ENCODE data around the gene SENP5. TPM values are rescaled to one million over a fixed set of nuclear protein-coding genes. Genes with fewer than 3 reads are reported as not detected.
A peak's percentile ranks its signal among the peaks of the same experiment; 100 is the strongest.
"Not testable (repeated sequence)": the region's sequence is repeated elsewhere in the genome, so short reads cannot be mapped to it uniquely, and the experiment has no call there.

The SENP5 gene
- total RNA-seq, 2 donors from 2014 or later = 28.3 to 62.9 TPM

GRCh38 chr3:196942915-196943277 lies 75.2 kb downstream of the SENP5 start:
- WGBS = under 1% methylated on average over 19 of the region's 25 CpGs
- H3K4me3 ChIP-seq = peak overlapping the region; percentile 90 to 100
- H3K27ac ChIP-seq = peak overlapping the region; percentile 87 to 89
- intact Hi-C loops (cut with DNase I) = loop anchor here (5.0 kb wide), 1 partner anchor 76 kb away; the partner anchor contains the start of gene SENP5
- H3K27me3 ChIP-seq (replicated peaks; ENCODE audit: insufficient read depth) = no peaks in the 10 kb centered on the region
- no peak for TF ChIP-seq POLR2AphosphoS5 (IDR thresholded peaks at IDR 0.05)
- TF ChIP-seq POLR2A (IDR thresholded peaks at IDR 0.05) = no peak
- TF ChIP-seq, protein P1, sequence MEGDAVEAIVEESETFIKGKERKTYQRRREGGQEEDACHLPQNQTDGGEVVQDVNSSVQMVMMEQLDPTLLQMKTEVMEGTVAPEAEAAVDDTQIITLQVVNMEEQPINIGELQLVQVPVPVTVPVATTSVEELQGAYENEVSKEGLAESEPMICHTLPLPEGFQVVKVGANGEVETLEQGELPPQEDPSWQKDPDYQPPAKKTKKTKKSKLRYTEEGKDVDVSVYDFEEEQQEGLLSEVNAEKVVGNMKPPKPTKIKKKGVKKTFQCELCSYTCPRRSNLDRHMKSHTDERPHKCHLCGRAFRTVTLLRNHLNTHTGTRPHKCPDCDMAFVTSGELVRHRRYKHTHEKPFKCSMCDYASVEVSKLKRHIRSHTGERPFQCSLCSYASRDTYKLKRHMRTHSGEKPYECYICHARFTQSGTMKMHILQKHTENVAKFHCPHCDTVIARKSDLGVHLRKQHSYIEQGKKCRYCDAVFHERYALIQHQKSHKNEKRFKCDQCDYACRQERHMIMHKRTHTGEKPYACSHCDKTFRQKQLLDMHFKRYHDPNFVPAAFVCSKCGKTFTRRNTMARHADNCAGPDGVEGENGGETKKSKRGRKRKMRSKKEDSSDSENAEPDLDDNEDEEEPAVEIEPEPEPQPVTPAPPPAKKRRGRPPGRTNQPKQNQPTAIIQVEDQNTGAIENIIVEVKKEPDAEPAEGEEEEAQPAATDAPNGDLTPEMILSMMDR (IDR thresholded peaks at IDR 0.05) = no peak
- peaks cover 8% of the 10 kb centered on the region for H3K4me1 ChIP-seq (replicated peaks)
- no peaks in the 10 kb centered on the region for H3K9me3 ChIP-seq
- DNase-seq (ENCODE audit: low spot score) = no peak
- no peaks in the 10 kb centered on the region for H3K36me3 ChIP-seq

- H3K9me3 ChIP-seq; H3K27ac ChIP-seq; H3K4me1 ChIP-seq (replicated peaks); DNase-seq (ENCODE audit: low spot score); H3K36me3 ChIP-seq; H3K27me3 ChIP-seq (replicated peaks; ENCODE audit: insufficient read depth); H3K4me3 ChIP-seq: not testable (repeated sequence)
- intact Hi-C loops (cut with DNase I) = loop anchor here (5.0 kb wide), 1 partner anchor 77 kb away; the partner anchor contains the start of gene SENP5
- WGBS = 69% methylated on average over 14 of the region's 14 CpGs
Observed at GRCh38 chr3:196944037-196944790, 76.5 kb downstream of the SENP5 start.

DNA sequence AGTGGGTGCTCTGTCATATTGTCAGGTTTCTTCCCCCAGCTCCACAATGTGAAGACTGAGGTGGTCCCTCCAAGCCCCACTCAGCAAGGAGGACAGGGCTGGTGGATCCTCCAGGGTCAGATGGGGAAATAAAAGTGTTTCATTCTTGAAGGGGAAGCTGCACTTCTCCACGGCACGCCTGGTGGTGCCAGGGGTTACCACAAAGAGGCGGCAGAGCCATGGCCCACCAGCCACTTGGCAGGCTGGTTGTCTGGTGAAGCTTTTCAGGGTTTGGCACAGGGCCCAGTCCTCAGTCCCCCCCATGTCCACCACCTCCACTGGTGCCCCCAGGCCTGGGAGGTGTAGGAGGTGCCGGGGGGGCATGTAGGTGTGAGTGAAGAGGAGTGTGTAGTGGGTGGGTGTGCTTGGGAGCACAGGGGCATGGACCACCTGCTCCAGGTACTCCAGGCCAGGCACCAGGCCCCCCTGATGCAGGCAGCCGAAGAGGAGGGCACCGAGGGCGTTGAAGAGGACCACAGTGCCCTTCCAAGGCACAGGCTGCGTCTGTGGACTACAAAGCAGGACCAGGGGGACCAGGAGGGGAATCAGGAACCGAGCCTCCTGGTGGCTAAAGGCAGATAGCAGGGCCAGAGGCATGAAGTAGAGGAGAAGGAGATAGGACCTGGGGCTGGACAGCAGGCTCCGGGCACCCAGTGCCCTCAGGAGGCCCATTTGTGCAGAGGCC lies 79.6 kb downstream of the SENP5 start:
- 73% methylated on average over 10 of the region's 10 CpGs for WGBS
- Histone ChIP-seq H3K9me3 (no peaks in the 10 kb centered on the region), H3K36me3 (no peaks in the 10 kb centered on the region), H3K27me3 (replicated peaks; ENCODE audit: insufficient read depth) (no peaks in the 10 kb centered on the region), H3K27ac (no peak overlapping the region), H3K4me1 (replicated peaks) (peaks cover 6% of the 10 kb centered on the region), H3K4me3 (no peak overlapping the region)
- no peak for DNase-seq (ENCODE audit: low spot score)
- TF ChIP-seq POLR2A (IDR thresholded peaks at IDR 0.05) (no peak), POLR2AphosphoS5 (IDR thresholded peaks at IDR 0.05) (no peak)
- TF ChIP-seq, protein P1 (IDR thresholded peaks at IDR 0.05) = no peak
- intact Hi-C loops (cut with DNase I) = no loop called here

GRCh38 chr3:196947860-196948441 lies 80.2 kb downstream of the SENP5 start:
- H3K4me3 ChIP-seq = no peak overlapping the region
- no peaks in the 10 kb centered on the region for H3K9me3 ChIP-seq
- H3K4me1 ChIP-seq (replicated peaks) = peaks cover 6% of the 10 kb centered on the region
- intact Hi-C loops (cut with DNase I) = no loop called here
- no peaks in the 10 kb centered on the region for H3K27me3 ChIP-seq (replicated peaks; ENCODE audit: insufficient read depth)
- 77% methylated on average over 23 of the region's 28 CpGs for WGBS
- no peaks in the 10 kb centered on the region for H3K36me3 ChIP-seq
- H3K27ac ChIP-seq = no peak overlapping the region
- TF ChIP-seq POLR2A (IDR thresholded peaks at IDR 0.05) = no peak
- TF ChIP-seq, protein P1 (IDR thresholded peaks at IDR 0.05) = no peak
- no peak for TF ChIP-seq POLR2AphosphoS5 (IDR thresholded peaks at IDR 0.05)
- DNase-seq (ENCODE audit: low spot score) = no peak

DNA sequence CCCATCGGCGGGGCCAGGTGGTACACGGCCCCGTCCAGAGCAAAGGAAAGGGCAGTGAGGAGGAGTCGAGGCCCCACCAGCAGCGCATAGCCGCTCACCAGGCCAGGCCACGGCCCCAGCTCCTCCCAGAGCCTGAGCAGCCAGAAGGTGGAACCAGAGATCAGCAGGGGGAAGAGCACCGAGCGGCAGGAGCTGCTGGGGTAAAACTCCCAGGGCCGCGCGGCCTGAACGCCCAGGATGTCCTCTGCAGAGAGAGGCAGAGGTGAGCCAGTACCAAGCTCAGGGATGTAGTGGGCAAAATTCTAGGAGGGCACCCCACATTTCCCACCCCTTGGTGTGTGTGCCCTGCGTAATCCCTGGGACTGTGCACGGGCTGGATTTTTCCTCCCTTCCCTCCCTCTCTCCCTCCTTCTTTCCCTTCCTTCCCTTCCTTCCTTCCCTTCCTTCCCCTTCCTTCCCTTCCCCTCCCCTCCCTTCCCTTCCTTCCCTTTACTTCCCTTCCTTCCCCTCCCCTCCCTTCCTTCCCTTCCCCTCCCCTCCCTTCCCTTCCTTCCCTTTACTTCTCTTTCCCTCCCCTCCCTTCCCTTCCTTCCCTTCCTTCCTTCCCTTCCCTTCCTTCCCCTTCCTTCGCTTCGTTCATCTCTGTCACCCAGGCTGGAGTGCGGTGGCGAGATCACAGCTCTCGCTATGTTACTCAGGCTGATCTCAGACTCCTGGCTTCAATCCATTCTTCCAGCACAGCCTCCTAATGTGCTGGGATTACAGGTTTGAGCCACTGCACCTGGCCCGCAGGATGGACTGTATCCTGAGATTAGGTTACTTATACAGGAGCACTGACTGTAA lies 80.9 kb downstream of the SENP5 start:
- 37% methylated on average over 22 of the region's 22 CpGs for WGBS
- DNase-seq (ENCODE audit: low spot score) = no peak
- H3K36me3 ChIP-seq = no peaks in the 10 kb centered on the region
- intact Hi-C loops (cut with DNase I) = no loop called here
- H3K27me3 ChIP-seq (replicated peaks; ENCODE audit: insufficient read depth) = no peaks in the 10 kb centered on the region
- no peak overlapping the region for H3K27ac ChIP-seq
- H3K9me3 ChIP-seq = no peaks in the 10 kb centered on the region
- no peak overlapping the region for H3K4me3 ChIP-seq
- no peak for TF ChIP-seq POLR2AphosphoS5 (IDR thresholded peaks at IDR 0.05)
- no peak for TF ChIP-seq POLR2A (IDR thresholded peaks at IDR 0.05)
- TF ChIP-seq, protein P1 (IDR thresholded peaks at IDR 0.05) = no peak
- peaks cover under 1% of the 10 kb centered on the region for H3K4me1 ChIP-seq (replicated peaks)

Data from prostate gland (tissue), 2 donors.